NCI-H2107 (cell line): ENCODE data around the gene CALML3.
"Not testable (repeated sequence)": the region's sequence is repeated elsewhere in the genome, so short reads cannot be mapped to it uniquely, and the experiment has no call there.

ENCODE experiments used
- DNase-seq: peaks from one replicate; lab custom pipeline; 2025; lab: John Stamatoyannopoulos, UW

Gene CALML3

GRCh38 chr10:5553400-5554170 lies 28.8 kb downstream of the CALML3 start:
- DNase-seq = no peak

- no peak for DNase-seq
These were observed 30.3 kb downstream of the CALML3 start for GRCh38 chr10:5555021-5555510.

GRCh38 chr10:5555881-5556280 lies 31.1 kb downstream of the CALML3 start:
- no peak for DNase-seq

- DNase-seq = no peak
These were observed 31.8 kb downstream of the CALML3 start for GRCh38 chr10:5556576-5556975.

GRCh38 chr10:5557040-5557721 lies 32.4 kb downstream of the CALML3 start:
- no peak for DNase-seq

GRCh38 chr10:5557799-5558771 lies 33.3 kb downstream of the CALML3 start:
- no peak for DNase-seq

- DNase-seq = not testable (repeated sequence)
These were observed 34.3 kb downstream of the CALML3 start for GRCh38 chr10:5559022-5559421.

- DNase-seq = no peak
These were observed 34.9 kb downstream of the CALML3 start for GRCh38 chr10:5559642-5560141.

GRCh38 chr10:5560142-5560816 lies 35.5 kb downstream of the CALML3 start:
- no peak for DNase-seq

GRCh38 chr10:5560817-5561703 lies 36.3 kb downstream of the CALML3 start:
- DNase-seq = no peak

GRCh38 chr10:5561704-5562645 lies 37.2 kb downstream of the CALML3 start:
- no peak for DNase-seq

- DNase-seq = no peak
These were observed 38.7 kb downstream of the CALML3 start for GRCh38 chr10:5563321-5563961.

GRCh38 chr10:5563991-5564536 lies 39.3 kb downstream of the CALML3 start:
- DNase-seq = no peak

- no peak for DNase-seq
These were observed 39.9 kb downstream of the CALML3 start for GRCh38 chr10:5564537-5565204.

- DNase-seq = no peak
These were observed 40.4 kb downstream of the CALML3 start for GRCh38 chr10:5565205-5565545.

- DNase-seq = no peak
These were observed 41.2 kb downstream of the CALML3 start for GRCh38 chr10:5565671-5566581.

GRCh38 chr10:5566614-5567013 lies 41.9 kb downstream of the CALML3 start:
- no peak for DNase-seq
